Left renal pelvis (tissue), 4 donors: ENCODE measurements around the gene MIF. TPM values are rescaled to one million over a fixed set of nuclear protein-coding genes. Genes with fewer than 3 reads are reported as not detected.
"Not testable (repeated sequence)": the region's sequence is repeated elsewhere in the genome, so short reads cannot be mapped to it uniquely, and the experiment has no call there.

Experiments used
- DNase-seq, 4 donors: peaks; one replicate each; pipeline ENCODE4 v3.0.0-alpha.2; 2013; ENCODE audit warnings: low read depth in 4 of 4, low spot score in 3 of 4
- polyA plus RNA-seq, 4 donors: library from polyadenylated mRNA; unstranded; fragments of 120-200 nt; gene quantifications; one replicate each; pipeline ENCODE4 v1.2.1, GENCODE V29; 2013; ENCODE audit not compliant: insufficient read length in 4 of 4

Gene MIF
- 100 to 1,000 TPM; 137 to 326 (median 165) TPM for polyA plus RNA-seq

DNA sequence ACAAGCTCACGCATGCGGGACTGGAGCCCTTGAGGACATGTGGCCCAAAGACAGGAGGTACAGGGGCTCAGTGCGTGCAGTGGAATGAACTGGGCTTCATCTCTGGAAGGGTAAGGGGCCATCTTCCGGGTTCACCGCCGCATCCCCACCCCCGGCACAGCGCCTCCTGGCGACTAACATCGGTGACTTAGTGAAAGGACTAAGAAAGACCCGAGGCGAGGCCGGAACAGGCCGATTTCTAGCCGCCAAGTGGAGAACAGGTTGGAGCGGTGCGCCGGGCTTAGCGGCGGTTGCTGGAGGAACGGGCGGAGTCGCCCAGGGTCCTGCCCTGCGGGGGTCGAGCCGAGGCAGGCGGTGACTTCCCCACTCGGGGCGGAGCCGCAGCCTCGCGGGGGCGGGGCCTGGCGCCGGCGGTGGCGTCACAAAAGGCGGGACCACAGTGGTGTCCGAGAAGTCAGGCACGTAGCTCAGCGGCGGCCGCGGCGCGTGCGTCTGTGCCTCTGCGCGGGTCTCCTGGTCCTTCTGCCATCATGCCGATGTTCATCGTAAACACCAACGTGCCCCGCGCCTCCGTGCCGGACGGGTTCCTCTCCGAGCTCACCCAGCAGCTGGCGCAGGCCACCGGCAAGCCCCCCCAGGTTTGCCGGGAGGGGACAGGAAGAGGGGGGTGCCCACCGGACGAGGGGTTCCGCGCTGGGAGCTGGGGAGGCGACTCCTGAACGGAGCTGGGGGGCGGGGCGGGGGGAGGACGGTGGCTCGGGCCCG, at the start of gene MIF:
Gene MIF, plus strand, starts transcription at position 439 of the 765 bp plus-strand sequence. Its CDS starts 92 bp downstream, at position 531.
- DNase-seq: peak; percentile 82 to 88 (median 84)

DNA sequence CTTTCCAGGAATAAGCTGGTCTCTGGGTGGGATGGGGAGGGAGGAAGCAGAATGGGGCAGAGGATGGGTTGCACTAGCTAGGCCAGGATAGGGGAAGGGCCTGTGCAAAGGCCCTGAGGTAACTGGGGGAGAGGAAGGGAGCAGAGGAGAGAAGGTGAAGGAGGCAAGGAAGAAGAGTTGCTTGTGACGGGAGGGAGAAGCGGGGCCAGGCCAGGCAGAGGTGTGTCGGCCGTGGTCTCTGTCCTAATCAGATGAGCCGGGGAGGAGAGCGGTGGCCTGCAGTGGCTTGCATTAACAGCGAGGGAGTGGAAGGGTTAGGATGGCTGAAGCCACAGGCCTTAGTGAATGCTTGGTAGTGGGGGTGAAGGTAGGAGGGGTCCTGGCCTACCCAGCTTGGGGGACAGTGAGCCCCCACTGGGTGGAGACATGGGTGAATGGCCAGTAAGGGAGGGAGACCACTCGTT, 49.4 kb upstream of the MIF start:
- no peak for DNase-seq

DNA sequence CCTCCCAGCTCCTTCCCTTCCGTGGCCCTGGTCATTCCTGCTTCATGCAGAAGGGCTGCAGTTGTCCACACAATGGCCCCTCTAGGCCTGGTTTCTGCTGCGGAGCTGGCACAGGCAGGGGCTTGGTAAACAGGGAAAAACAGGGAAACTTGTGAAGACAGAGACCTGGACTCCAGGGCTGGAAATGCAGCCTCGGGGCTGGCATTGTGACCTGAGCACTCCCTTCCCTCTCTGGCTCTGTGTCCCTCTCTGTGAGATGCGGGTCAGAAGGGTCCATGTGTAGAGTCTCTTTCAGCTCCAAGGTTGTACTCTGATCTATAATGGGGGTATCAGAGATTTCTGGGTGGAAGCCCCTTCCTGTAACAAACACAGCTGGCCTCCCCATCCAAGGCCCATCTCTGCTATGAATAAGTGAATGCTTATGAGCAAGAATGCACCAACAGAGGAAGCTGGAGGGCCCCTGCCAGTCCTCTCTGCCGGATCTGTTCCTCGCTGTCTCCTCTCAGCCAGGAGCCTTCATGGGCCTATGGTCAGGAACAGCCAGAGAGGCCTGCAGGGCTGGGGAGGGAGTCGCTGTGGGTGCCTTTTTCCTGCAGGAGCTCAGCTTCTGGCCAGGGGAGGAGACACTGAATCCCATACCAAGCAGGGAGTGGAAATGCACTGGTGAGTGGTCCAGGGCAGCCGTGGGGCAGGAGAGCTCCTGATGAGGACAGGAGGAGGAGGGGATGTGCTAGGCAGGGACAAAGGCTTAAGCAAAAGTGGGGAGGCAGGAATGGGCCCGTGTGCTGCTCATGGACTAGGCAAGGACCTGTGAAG, 48.7 kb upstream of the MIF start:
- no peak for DNase-seq

DNA sequence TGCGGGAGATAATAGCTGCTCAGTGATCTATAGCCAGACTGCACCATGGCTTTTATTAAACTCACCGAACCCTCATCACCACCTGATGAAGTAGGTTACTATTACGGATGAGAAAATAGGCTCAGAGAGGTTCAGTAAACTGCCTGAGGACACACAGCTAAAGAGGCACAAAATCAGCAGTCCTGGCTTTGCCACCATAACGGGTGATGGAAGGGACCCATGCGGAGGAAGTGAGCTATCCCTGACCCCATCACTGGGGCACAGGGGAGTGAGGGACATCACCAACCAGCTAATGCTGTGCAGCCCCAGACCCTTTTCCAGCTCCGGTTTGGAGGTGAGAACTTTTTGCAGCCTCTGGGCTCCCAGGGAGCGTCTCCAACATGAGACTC, 48.1 kb upstream of the MIF start:
- DNase-seq: no peak

DNA sequence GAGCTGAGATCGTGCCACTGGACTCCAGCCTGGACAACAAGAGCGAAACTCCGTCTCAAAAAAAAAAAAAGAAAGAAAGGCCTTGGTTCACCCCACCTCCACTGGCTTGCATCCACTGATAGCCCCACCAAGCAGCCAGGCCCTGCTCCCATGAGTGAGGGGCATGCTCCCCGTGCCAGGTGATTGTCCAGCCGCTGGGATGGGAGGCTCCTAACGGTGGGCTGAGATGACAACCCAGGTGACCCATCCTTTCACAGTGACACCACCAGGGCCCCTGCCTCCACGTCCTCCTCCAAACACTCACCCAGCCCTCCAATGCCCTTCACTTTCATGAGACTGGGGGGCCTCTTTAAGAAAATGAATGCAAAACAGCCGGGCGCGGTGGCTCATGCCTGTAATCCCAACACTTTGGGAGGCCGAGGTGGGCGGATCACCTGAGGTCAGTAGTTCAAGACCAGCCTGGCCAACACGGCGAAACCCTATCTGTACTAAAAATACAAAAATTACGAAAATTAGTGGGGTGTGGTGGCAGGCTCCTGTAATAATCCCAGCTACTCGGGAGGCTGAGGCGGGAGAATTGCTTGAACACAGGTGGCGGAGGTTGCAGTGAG, 46.8 kb upstream of the MIF start:
- DNase-seq: no peak

DNA sequence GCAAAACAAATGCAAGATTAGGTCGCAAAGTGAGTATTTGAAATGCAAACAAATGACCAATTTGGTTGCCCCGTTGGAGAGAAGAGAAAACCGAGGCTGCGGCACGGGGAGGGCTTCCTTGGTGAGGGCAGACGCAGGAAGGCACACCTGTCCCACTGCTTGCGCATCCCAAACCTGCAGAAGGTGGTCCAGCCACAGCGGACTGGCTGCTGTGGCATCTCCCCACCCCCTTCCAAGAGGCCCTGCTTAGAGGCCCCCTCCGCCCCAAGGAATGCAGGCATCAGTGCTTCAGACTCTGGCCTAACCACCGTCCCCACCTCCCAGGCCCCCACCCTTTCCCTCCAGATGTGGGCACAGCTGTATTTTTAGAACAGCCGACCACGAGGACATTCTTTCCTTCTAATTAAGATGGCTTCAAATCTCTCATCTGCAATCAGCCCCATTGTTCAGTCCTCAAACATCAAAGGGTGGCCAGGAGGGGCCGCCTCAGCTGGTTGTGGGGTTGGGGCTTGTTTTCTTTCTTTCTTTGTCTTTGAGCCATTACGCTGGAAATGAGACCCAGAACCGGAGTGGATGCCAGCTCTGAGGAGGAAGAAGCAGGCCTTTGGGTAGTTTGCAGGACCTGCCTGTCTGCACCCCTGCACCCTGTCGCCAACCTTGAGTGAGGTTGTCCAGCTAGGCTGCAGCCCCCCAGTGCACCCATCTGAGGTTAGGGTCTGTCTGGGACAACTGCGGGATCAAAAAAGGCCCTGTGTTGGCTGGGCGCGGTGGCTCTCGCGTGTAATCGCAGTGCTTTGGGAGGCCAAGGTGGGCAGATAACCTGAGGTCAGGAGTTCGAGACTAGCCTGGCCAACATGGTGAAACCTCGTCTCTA, 46.0 kb upstream of the MIF start:
- no peak for DNase-seq

DNA sequence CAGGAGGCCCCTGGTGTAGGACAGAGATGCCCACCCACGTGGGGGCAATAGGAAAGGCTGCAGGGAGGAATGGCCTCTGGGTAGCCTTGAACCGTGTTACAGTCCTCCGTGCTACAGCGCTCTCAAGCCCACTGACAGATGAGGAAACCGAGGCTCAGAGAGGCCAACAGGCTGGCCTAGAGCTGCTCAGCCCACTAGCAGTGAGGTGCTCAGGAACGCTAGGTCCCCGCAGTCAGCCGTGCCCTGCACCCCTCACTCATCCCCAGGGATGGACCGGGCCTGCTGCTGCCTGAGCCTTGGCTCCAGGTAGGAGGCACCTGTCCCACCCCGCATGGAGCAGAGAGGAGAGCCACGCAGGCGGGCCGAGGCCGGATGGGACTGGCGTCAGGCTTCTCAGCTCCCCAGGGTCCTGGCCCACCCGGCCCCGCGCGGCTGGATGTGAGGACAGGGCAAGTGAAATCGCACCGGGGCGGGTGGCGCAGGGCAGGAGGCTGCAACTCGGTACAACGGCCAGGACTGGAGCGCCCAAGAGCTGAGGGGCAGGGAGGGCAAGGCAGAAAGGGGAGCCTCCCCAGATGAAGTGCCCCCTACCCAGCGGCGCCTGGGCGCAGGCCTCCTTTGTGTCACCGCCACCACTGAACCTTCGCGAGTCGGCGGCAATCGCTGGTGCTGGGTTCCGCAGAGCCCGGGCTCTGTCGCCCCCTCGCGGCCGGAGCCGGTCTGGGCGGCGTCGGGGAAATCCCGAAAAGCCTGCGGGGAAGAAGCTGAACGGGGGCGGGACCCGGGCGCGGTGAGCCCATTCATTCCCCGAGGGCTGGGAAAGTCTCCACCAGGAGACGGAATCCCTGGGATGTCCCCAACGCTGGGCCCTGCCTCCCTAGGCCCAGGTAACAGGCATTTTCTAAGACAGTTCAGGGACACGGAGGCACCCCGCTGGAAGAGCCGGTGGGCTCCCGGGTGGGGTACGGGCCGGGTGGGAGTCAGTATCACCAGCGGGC, 44.9 kb upstream of the MIF start:
- DNase-seq: peak in 1 of 4 donors; percentile 58

DNA sequence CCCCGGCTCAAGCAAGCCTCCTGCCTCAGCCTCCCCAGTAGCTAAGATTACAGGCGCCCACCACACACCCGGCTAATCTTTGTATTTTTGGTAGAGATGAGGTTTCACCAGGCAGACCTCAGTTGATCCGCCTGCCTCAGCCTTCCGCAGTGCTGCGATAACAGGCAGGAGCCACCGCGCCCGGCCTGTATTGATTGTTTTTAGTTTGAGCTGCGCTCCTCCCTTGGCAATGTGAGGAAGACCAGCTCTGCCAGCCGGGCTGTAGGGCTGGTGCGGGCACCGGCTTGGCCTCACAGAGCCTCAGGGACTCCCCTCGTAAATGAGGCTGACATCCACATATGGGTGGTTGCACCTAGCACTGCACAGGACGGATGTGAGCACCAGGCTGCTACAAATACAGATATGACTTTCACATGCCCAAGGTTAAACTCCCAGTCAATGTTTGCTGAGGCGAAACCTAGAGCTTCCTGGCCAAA, 44.0 kb upstream of the MIF start:
- DNase-seq: no peak

DNA sequence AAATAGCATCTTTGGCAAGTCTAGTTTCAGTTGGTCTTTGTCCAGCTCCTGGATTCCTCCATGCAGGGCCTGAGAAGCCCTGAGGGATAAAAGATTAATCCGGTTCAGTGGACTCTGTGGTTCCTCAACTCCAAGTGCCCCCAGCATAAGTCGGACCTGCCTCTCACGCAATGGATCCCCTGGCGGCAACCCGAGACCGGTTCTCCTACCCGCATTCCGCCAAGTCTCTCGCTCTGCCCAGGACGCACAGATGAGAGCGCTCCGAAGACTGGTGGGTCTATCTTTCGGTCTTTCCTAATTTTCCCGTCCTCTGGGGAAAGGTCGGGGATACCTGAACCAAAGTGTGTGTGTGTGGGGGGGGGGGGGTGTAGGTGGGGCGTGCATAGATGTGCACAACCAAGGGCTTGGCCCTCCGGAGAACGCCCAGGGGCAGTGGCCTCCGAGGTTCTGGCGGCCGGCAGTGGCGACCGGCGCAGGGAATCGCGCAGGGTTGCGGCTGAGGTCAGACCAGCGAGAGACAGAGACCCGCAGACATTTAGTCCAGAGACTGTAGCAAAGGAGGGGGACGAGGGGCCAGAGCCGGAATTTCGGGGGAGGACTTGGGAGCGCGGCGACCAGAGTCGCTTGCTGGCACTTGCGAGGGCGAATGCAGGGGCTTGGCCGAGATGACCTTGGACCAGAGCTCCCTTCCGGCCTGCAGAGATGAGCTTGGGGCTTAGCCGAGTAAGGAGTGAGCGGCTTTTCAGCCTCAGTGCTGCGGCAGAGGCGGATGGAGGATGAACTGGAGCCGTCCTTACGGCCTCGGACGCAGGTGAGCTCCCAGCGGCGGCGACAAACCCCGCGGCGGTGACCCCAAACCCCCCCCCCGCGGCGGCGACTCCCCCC, 37.2 kb upstream of the MIF start:
- DNase-seq: no peak

DNA sequence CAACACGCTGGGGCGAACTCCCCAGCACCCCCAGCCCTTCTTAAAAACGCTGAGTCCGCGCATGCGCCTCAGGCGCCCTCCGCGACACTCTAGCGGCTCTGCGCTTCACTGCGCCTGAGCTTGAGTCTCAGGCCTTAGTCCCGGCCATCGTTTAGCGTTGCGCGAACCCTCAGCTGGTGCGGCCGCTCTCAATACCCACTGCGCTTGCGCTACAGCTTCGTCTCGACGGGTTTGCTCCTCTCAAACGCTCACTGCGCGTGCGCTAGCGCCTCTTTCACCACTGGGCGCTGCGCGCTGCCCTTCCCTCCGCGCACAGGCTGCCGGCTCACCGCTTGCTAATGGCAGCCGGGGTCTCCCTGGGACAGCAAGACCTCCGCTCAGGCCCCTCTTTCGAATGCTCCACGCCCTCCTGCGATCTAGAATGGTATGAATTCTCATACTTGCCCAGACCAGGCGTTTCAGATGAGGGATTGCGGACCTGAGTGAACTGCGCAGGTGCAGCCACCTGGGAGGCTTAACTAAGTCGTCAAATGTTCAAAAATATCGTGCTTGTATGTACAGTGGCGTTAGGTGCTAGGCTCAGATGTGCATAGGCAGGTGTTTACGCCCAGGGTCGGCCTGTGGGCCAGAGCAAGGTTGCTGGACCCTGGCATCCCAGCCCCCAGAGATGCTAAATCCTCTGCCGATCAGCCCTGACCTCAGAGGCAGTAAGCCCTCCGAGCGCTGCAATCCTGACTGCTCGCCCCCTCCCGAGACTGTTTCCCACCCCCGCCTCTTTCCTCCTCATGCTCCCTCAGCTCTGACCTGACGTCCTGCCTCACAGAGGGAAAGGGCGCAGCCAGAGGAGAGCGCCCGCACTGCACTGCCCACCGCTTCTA, 36.3 kb upstream of the MIF start, which contains the start of gene SLC2A11:
Gene SLC2A11, plus strand, starts transcription at position 270 of the 878 bp plus-strand sequence. Its CDS starts 125 bp downstream, at position 395.
- DNase-seq: peak; percentile 95 to 97 (median 96)

DNA sequence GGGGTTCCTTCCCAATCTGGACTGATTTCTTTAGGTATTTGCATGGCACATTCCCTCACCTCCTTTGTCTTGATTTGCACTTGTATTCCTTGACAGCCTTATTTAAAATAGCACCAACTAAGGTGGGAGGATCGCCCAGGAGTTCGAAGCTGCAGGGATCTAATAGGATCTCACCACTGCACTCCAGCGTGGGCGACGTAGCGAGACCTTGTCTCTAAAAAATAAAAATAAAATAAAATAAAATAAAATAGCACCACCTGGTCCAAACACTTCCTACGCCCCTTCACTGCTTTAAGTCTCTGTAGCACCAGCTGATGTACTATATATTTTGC, 35.7 kb upstream of the MIF start:
- DNase-seq: no peak

DNA sequence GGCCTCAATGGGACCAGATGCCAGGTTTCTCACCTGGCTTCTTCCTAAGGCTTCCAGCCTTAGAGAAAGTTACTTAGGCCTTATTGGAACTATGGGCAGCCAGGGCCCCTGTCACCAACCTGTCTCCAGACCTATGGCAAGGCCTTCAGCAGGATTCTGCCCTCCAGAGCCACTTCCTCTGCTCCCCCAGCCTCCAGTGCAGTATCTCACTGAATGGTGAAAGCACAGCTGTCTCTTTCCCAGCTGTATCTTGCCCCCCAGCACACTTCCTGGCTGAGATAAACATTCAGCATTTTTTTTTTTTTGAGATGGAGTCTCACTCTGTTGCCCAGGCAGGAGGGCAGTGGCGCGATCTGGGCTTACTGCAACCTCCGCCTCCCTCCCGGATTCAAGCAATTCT, 35.0 kb upstream of the MIF start:
- DNase-seq: no peak

DNA sequence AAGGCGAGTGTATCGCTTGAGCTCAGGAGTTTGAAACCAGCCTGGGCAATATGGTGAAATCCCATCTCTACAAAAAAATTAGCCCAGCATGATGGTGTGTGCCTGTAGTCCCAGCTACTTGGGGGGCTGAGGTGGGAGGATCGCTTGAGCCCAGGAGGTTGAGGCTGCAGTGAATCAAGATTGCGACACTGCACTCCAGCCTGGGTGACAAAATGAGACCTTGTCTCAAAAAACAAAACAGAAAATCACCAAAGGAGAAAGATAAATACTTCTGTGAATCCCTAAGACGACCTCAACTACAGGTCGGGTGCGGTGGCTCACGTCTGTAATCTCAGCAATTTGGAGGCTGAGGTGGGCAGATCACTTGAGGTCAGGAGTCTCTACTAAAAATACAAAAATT, 34.0 kb upstream of the MIF start:
- DNase-seq: not testable (repeated sequence)

DNA sequence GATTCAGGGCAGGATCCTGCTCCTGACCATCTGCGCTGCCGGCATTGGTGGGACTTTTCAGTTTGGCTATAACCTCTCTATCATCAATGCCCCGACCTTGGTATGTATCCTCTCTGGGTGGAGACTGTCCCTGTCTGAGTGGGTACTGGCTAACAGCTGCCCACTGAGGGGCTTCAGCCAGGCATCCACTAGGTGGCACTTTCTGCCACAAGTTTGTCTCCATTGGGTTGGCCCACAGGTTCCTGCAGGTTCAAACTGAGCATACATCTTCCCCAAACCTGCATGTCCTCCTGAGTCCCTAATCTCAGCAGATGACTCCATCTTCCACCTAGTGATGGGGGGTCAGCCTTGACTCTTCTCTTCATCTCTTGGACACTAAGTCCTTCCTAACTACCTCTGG, 32.1 kb upstream of the MIF start:
- no peak for DNase-seq

DNA sequence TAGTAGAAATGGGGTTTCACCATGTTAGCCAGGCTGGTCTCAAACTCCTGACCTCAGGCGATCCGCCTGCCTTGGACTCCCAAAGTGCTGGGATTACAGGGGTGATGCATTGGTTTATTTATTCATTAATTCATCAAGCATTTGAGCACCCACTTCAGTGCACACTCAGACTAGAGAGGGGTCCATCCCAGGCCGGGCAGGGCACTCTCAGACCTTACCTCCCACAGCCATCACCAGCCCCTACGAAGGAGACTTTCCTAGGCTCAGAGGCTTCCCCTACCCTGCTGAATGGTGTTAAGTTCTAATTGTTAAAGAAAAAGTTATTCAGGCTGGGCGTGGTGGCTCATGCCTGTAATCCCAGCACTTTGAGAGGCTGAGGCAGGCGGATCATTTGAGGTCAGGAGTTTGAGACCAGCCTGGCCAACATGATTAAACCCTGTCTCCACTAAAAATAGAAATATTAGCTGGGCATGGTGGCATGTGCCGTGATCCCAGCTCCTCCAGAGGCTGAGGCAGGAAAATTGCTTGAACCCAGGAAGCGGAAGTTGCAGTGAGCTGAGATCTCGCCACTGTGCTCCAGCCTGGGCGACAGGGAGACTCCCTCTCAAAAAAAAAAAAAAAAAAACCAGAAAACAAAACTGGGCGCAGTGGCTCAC, 29.6 kb upstream of the MIF start:
- DNase-seq: not testable (repeated sequence)

DNA sequence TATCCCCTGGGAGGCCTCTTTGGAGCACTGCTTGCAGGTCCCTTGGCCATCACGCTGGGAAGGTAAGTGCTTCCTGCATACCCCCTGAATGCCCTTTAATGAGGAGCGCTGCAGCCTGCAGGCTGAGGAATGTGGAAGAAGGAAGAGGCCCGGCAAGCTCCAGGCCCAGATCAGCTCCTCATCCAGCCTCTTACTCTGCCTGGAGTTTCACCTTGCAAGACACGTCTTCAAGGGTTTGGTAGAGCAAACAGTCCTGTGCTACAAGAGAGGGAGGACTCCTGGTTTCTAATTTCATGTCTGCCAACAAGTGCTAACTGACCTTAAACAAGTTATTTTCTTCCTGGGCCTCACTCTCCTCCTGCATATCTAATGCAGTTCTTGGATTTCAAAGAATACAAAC, 25.6 kb upstream of the MIF start:
- DNase-seq: no peak

DNA sequence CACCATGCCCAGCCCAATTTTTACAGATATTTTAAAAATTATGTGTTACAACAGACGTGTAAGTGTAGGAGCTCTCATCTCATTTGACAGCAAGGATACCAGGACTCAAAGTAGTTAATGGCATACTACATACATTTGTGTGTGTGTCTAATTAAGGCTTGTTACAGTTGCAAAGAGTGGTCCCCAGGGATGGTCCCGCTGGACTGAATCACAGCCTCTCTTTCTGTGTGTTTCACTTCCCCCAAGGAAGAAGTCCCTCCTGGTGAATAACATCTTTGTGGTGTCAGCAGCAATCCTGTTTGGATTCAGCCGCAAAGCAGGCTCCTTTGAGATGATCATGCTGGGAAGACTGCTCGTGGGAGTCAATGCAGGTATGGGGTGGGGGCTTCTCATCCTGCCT, 19.3 kb upstream of the MIF start:
- DNase-seq: no peak
